ENCODE data around the gene KLF4.

KLF4 gene

GRCh38 chr9:107528686-107529085, 39.1 kb upstream of the KLF4 start:
- ATAC-seq (ENCODE audit: low read depth) (no peak), DNase-seq (ENCODE audit: low spot score) (no peak)

GRCh38 chr9:107523539-107523938, 34.0 kb upstream of the KLF4 start:
- H3K4me1 ChIP-seq (ENCODE audit: insufficient read depth, poor library complexity, severe bottlenecking), result no peaks in the 10 kb centered on the region
- H3K36me3 ChIP-seq (ENCODE audit: low read depth), result no peaks in the 10 kb centered on the region
- DNase-seq (ENCODE audit: low spot score) (no peak), ATAC-seq (ENCODE audit: low read depth) (no peak)
- no peak for TF ChIP-seq CTCF (IDR thresholded peaks at IDR 0.05; ENCODE audit: poor library complexity, severe bottlenecking)
- H3K27ac ChIP-seq (ENCODE audit: poor library complexity, severe bottlenecking), result no peak overlapping the region
- H3K4me3 ChIP-seq (ENCODE audit: severe bottlenecking), result no peak overlapping the region
- no peaks in the 10 kb centered on the region for H3K27me3 ChIP-seq (ENCODE audit: insufficient read depth, poor library complexity, severe bottlenecking)
- H3K9me3 ChIP-seq (ENCODE audit: severe bottlenecking), result no peaks in the 10 kb centered on the region

More at GRCh38 chr9:107528686-107529085, 39.1 kb upstream of the KLF4 start:
- Histone ChIP-seq H3K9me3 (ENCODE audit: severe bottlenecking) (no peaks in the 10 kb centered on the region), H3K4me3 (ENCODE audit: severe bottlenecking) (no peak overlapping the region), H3K27ac (ENCODE audit: poor library complexity, severe bottlenecking) (no peak overlapping the region), H3K36me3 (ENCODE audit: low read depth) (no peaks in the 10 kb centered on the region), H3K4me1 (ENCODE audit: insufficient read depth, poor library complexity, severe bottlenecking) (no peaks in the 10 kb centered on the region), H3K27me3 (ENCODE audit: insufficient read depth, poor library complexity, severe bottlenecking) (no peaks in the 10 kb centered on the region)
- TF ChIP-seq CTCF (IDR thresholded peaks at IDR 0.05; ENCODE audit: poor library complexity, severe bottlenecking), result no peak

DNA sequence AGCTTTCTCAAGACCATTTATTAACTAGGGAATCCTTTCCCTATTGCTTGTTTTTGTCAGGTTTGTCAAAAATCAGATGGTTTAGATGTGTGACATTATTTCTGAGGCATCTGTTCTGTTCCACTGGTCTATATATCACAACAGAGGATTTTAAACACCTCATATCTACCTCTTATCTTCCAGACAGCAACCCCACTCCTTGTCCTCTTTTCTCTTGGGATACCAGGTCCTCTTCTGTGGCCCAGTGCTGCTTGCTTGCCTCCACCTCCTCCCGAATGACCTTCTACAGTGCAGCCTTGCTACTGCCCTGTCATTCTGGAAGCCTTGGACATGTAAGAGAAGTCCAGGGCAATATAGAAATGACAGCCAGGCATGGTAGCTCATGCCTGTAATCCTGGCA, 30.6 kb upstream of the KLF4 start:
- DNase-seq (ENCODE audit: low spot score), result no peak
- Histone ChIP-seq H3K4me1 (ENCODE audit: insufficient read depth, poor library complexity, severe bottlenecking) (no peaks in the 10 kb centered on the region), H3K4me3 (ENCODE audit: severe bottlenecking) (no peak overlapping the region), H3K36me3 (ENCODE audit: low read depth) (no peaks in the 10 kb centered on the region), H3K9me3 (ENCODE audit: severe bottlenecking) (no peaks in the 10 kb centered on the region), H3K27ac (ENCODE audit: poor library complexity, severe bottlenecking) (no peak overlapping the region), H3K27me3 (ENCODE audit: insufficient read depth, poor library complexity, severe bottlenecking) (no peaks in the 10 kb centered on the region)
- ATAC-seq (ENCODE audit: low read depth), result no peak
- no peak for TF ChIP-seq CTCF (IDR thresholded peaks at IDR 0.05; ENCODE audit: poor library complexity, severe bottlenecking)

- H3K4me1 ChIP-seq (ENCODE audit: insufficient read depth, poor library complexity, severe bottlenecking), result no peaks in the 10 kb centered on the region
Observed at GRCh38 chr9:107518037-107518807, 28.7 kb upstream of the KLF4 start.

More at GRCh38 chr9:107518037-107518807, 28.7 kb upstream of the KLF4 start:
- Histone ChIP-seq H3K9me3 (ENCODE audit: severe bottlenecking) (no peaks in the 10 kb centered on the region), H3K36me3 (ENCODE audit: low read depth) (no peaks in the 10 kb centered on the region), H3K27ac (ENCODE audit: poor library complexity, severe bottlenecking) (no peak overlapping the region), H3K4me3 (ENCODE audit: severe bottlenecking) (no peak overlapping the region), H3K27me3 (ENCODE audit: insufficient read depth, poor library complexity, severe bottlenecking) (no peaks in the 10 kb centered on the region)
- ATAC-seq (ENCODE audit: low read depth) (no peak), DNase-seq (ENCODE audit: low spot score) (no peak)
- TF ChIP-seq CTCF (IDR thresholded peaks at IDR 0.05; ENCODE audit: poor library complexity, severe bottlenecking), result no peak
